GM18507 (cell line): ENCODE data around the gene CYRIA.

Experiments
- DNase-seq: peaks from one replicate; pipeline ENCODE4 v3.0.0; 2011; ENCODE audit warnings: low read depth; ENCODE audit not compliant: insufficient read length; ENCODE audit errors: extremely low spot score
- FAIRE-seq: peaks from 2 replicates; lab custom pipeline; 2011; peaks lifted over from hg19 to GRCh38; lab: Jason Lieb, UNC

CYRIA gene

GRCh38 chr2:16665748-16666448 lies at the start of gene CYRIA:
TSS of gene CYRIA (minus strand) at chr2:16665834. CDS start at chr2:16588119, 77,715 bp downstream.
- no peak for FAIRE-seq
- no peak for DNase-seq

DNA sequence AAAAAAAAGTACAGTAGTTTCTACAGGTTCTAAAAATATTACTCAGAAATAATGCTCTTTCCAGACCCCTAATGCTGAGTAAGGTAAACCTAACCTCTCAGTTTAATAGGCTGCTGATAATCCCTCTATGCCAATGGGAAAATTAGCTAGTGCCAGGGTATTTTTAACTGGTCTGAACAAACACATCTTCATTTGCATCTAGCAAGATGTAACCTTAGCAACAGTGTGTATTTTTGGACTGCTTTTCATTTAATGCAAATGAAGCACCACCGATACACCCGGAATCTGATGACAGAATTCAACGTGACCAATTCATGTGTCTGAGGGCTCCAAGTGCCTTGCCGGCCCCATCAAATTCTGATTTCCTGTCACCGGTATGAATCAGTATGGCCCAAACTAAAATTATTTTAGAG lies 47.4 kb upstream of the CYRIA start:
- DNase-seq (no peak), FAIRE-seq (no peak)

- DNase-seq, result no peak
- FAIRE-seq, result no peak
Observed at GRCh38 chr2:16709769-16710168, 44.1 kb upstream of the CYRIA start.

- FAIRE-seq (no peak), DNase-seq (no peak)
Observed at GRCh38 chr2:16708173-16708572, 42.5 kb upstream of the CYRIA start.

- DNase-seq (no peak), FAIRE-seq (no peak)
Observed at GRCh38 chr2:16707014-16707623, 41.5 kb upstream of the CYRIA start.

- FAIRE-seq (no peak), DNase-seq (no peak)
Observed at GRCh38 chr2:16700551-16701259, 35.1 kb upstream of the CYRIA start.

DNA sequence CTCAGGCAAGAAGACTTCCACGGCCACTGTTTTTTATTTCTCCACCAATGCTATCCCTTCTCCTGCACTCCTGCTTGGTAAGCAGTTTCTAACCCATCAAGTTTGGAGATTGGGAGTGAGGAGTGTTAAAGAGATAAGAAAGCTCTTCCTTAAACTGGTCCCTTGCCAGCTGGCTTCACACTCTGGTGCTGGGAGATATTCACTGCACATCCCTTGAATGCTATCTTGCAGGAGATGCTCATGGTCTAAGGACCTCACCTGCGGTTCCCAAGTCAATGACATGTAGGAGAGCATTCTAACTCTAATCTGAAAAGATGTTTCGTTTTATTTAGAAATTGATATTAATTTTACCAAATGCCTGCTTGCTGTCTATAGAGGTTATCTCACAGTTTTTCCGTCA lies 28.2 kb upstream of the CYRIA start:
- no peak for FAIRE-seq
- no peak for DNase-seq

DNA sequence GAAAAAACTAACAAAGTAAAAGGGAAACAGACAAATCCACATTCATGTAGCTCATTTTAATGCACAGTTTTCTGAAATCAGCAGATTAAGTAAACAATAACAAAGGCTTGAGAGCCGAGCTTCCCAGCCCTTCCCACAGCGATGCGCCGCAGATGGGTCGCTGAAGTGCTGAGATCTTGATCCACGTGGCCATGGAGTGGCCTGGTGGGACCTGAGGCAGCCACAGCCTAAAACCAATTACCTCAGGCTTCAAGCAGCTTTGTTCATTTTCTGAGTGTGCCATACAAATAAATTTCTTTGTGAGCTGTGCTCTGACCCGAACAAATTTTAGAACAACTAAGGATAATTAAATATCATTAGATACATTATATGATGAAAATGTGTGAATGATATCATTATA lies 25.6 kb upstream of the CYRIA start:
- FAIRE-seq, result no peak
- DNase-seq, result no peak

GRCh38 chr2:16687955-16688354 lies 22.3 kb upstream of the CYRIA start:
- DNase-seq (no peak), FAIRE-seq (no peak)

- FAIRE-seq (no peak), DNase-seq (no peak)
Observed at GRCh38 chr2:16687222-16687621, 21.6 kb upstream of the CYRIA start.

GRCh38 chr2:16686641-16687040 lies 21.0 kb upstream of the CYRIA start:
- FAIRE-seq, result no peak

GRCh38 chr2:16685340-16685715 lies 19.7 kb upstream of the CYRIA start:
- no peak for FAIRE-seq
- DNase-seq, result no peak

More at GRCh38 chr2:16686641-16687040, 21.0 kb upstream of the CYRIA start:
- DNase-seq, result no peak

DNA sequence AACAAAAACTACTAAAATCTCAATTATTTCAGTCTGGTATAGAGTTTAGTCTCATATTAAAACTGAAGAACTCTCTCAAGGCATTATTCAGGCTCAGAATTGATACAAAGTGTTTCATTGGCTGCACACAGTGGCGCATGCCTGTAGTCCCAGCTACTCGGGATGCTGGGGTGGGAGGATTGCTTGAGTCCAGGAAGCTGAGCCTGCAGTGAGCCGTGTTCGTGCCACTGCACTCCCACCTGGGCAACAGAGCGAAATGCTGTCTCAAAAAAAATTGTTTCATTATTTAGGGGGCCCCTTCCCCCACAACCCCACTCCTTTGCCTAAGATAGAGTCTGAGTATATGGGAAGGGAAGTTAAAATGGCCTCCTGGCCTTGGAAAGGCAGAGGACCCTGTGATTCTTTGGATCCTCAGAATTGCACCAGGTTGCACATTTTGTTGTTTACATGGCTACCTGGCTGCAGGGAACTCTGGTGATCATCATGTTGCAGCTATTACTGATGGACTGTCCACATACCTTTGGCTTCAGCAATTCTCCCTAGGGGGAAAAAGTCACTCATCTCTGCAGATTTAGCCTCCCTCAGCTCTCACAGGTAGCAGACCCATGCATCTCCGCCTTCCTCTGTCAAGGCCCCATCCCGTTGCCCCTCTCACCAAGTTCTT lies 19.2 kb upstream of the CYRIA start:
- DNase-seq (no peak), FAIRE-seq (no peak)

- FAIRE-seq, result no peak
Observed at GRCh38 chr2:16683576-16683975, 17.9 kb upstream of the CYRIA start.

GRCh38 chr2:16682431-16683118 lies 16.9 kb upstream of the CYRIA start:
- FAIRE-seq, result no peak
- no peak for DNase-seq

More at GRCh38 chr2:16683576-16683975, 17.9 kb upstream of the CYRIA start:
- no peak for DNase-seq

DNA sequence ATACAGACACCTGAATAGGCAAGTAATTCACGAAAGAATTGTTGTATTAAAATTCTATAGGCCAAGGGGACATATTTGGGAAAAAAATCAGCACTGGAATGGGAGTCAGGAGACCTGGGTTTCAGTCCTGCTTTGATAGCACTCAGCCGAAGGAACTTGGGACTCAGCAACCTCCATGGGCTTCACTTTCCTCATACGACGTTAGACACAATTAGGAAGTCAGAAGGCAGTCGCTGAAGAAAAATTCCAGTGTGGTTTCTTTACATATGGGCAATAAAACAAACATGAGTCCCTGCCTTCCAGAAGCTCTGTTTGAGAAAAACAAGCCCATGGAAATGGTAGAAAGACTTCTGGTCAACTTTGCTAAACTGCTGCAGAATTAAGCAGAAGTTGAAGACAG lies 15.1 kb upstream of the CYRIA start:
- FAIRE-seq, result no peak
- DNase-seq, result no peak

DNA sequence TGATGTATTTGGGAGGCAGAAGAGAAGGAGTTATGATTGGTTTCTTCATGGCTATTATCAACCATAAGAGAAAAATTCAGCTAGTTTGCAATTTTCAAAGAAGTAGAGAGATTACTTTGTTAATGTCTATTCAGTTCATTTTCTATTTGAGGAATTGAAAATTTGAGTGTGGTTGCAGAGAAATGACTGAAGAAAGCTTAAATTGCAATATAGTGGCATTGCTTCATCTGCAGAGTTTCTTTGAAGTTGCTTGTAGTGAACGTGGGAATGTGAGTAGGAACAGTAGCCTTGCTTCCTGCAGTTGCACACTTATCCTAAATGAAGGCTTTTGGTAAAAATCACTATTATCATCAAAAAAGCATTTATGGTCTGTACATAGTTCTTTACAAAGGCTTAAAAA lies 14.7 kb upstream of the CYRIA start:
- FAIRE-seq (no peak), DNase-seq (no peak)

GRCh38 chr2:16678964-16679363 lies 13.3 kb upstream of the CYRIA start:
- DNase-seq (no peak), FAIRE-seq (no peak)

- FAIRE-seq, result no peak
- DNase-seq, result no peak
Observed at GRCh38 chr2:16677875-16678274, 12.2 kb upstream of the CYRIA start.

- DNase-seq (no peak), FAIRE-seq (no peak)
Observed at GRCh38 chr2:16675781-16676180, 10.1 kb upstream of the CYRIA start.
